Stimulated activated CD4-positive, alpha-beta T cell treated with anti-CD3 and anti-CD28 coated beads, Interleukin-4, amount 100 ng/mL, for 1 hour (primary cell): Measurements from ENCODE around the gene HOXD13.
A peak's percentile ranks its signal among the peaks of the same experiment; 100 is the strongest.

Experiments
- DNase-seq: peaks from one replicate; pipeline ENCODE4 v3.0.0-alpha.2; 2020

The HOXD13 gene

GRCh38 chr2:176136374-176137251 lies 44.1 kb downstream of the HOXD13 start:
- DNase-seq, result no peak

DNA sequence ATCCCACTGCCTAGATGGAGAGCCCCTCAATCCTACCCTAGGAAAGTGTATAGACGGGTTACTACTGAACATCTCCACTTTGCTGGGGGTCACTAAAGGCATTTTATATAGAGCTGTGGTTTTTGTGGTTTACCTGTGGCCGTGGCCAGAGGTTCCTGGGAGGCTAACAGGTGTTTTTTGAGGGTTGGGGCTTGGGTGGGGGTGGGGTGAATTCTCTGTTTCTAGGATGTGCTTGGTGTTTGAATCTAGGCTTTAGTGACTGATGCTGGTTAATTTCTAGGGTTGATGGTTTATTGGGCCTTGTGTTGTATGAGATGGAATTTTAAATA lies 44.7 kb downstream of the HOXD13 start:
- no peak for DNase-seq

DNA sequence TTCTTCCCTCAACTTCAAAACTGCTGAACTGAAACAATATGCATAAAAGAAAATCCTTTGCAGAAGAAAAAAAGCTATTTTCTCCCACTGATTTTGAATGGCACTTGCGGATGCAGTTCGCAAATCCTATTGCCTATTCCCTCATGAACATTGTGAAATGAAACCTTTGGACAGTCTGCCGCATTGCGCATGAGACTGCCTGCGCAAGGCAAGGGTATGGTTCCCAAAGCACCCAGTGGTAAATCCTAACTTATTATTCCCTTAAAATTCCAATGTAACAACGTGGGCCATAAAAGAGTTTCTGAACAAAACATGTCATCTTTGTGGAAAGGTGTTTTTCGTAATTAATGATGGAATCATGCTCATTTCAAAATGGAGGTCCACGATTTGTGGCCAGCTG lies 45.4 kb downstream of the HOXD13 start:
- DNase-seq, result no peak

- no peak for DNase-seq
Observed at GRCh38 chr2:176138526-176138922, 46.0 kb downstream of the HOXD13 start.

DNA sequence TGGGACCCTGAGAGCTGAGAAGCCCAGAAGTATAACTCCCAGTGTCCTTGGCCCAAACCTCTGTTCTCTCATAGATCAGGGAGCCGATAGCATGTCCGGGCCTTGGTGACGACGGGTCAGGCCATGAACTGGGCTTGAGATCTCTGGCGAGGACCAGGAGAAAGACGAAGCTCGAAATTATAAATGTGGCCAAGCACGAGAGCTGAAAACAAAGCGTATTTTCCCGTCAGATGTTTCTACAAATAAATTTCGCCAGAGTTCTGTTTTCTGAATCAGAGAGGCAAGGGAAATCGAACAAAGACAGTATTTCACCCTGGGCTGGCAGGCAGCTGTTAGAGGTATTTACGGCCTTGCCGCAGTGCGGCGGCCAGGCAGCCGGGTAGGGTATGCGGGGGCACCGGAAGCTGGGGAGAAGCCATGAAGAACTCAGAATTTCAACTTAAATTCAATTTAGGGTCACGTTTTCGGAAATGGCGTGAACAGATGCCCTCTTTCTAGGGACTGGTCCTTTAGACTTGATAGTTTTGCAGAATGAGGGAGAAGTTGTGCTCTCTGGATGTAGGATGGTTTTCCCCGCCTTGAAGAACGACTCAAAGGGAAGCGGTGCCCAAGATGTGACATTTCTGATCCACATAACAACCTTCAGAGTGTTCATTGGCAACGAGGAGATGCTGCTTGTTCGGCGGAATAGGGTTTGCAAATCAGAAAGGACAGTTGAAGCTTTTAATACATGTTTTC lies 46.6 kb downstream of the HOXD13 start:
- DNase-seq, result no peak

DNA sequence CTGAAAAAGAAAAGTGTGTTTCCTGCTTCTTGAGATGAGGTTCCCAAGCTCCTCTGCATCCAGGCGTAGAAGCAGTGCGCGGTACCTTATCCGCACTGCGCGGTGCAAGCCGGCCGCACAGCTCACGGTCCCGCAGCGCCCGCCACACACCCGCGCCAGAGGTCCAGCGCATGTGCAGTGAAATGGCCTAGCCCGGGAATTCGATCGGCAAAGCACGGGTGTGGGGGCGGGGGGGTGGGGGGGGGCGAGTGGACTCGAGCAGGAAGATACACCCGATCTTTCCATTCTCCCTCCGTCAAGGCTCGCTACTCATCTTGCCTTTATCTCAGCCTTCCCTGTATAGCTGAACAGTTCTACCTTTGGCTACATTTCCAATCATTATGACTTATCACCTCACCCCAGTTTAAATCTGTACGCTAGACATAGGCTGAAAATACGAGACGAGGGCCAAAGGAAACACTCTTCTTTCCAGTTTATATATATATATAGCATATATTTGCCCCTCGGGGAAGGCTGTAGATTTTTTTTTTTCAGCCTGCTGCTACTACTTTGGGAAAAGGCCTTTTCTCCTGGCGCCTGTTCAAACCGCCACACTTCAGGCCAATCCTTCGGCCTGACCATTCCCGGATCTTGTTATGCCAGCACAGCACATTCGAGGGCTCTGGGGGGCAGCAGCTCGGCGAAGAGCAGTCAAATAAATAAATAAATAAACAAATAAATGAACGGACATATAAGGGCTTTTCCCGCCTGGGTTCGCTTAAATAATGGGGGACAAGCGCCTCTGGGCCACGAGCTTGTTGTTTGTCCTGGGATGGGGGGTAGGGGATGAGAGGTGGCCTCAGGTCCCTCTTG lies 47.4 kb downstream of the HOXD13 start:
- DNase-seq, result no peak

- peak; percentile 66 for DNase-seq
Observed at GRCh38 chr2:176140513-176141317, 48.2 kb downstream of the HOXD13 start.

- DNase-seq, result no peak
Observed at GRCh38 chr2:176142281-176142680, 49.8 kb downstream of the HOXD13 start.
